GM18505 (cell line): ENCODE results near the gene ALS2.

Source experiments
- ATAC-seq: cut with Tn5 transposase; IDR thresholded peaks from one replicate; pipeline ENCODE4 v1.9.1; 2021; ENCODE audit not compliant: unreplicated experiment
- POLR2A ChIP-seq: IDR thresholded peaks from 4 replicates; pipeline ENCODE4 v1.6.1; 2011; ENCODE audit warnings: borderline replicate concordance; ENCODE audit not compliant: insufficient read depth, insufficient read length; ENCODE audit errors: extremely low read depth

ALS2 gene

GRCh38 chr2:201759567-201759966, 21.2 kb downstream of the ALS2 start:
- TF ChIP-seq POLR2A = no peak
- ATAC-seq = no peak

GRCh38 chr2:201758873-201759272, 21.9 kb downstream of the ALS2 start:
- no peak for TF ChIP-seq POLR2A
- ATAC-seq = no peak

- TF ChIP-seq POLR2A = no peak
- no peak for ATAC-seq
Measured at GRCh38 chr2:201758234-201758633, 22.5 kb downstream of the ALS2 start.

- no peak for TF ChIP-seq POLR2A
- no peak for ATAC-seq
Measured at GRCh38 chr2:201754717-201755415, 25.9 kb downstream of the ALS2 start.

- ATAC-seq = no peak
- TF ChIP-seq POLR2A = no peak
Measured at GRCh38 chr2:201751566-201751965, 29.2 kb downstream of the ALS2 start.

- TF ChIP-seq POLR2A = no peak
- no peak for ATAC-seq
Measured at GRCh38 chr2:201746551-201746950, 34.2 kb downstream of the ALS2 start.

- ATAC-seq = no peak
- TF ChIP-seq POLR2A = no peak
Measured at GRCh38 chr2:201735486-201735885, 45.2 kb downstream of the ALS2 start.

GRCh38 chr2:201734111-201734510, 46.6 kb downstream of the ALS2 start:
- TF ChIP-seq POLR2A = no peak
- no peak for ATAC-seq

- no peak for TF ChIP-seq POLR2A
- no peak for ATAC-seq
Measured at GRCh38 chr2:201733544-201733943, 47.2 kb downstream of the ALS2 start.

GRCh38 chr2:201730651-201731285, 50.0 kb downstream of the ALS2 start:
- no peak for TF ChIP-seq POLR2A

GRCh38 chr2:201715459-201715858, 65.3 kb downstream of the ALS2 start:
- no peak for TF ChIP-seq POLR2A

More at GRCh38 chr2:201730651-201731285, 50.0 kb downstream of the ALS2 start:
- no peak for ATAC-seq

GRCh38 chr2:201712726-201713125, 68.0 kb downstream of the ALS2 start:
- no peak for ATAC-seq
- no peak for TF ChIP-seq POLR2A

More at GRCh38 chr2:201715459-201715858, 65.3 kb downstream of the ALS2 start:
- ATAC-seq = no peak

- ATAC-seq = no peak
- no peak for TF ChIP-seq POLR2A
Measured at GRCh38 chr2:201709747-201710146, 71.0 kb downstream of the ALS2 start.

GRCh38 chr2:201709049-201709448, 71.7 kb downstream of the ALS2 start:
- ATAC-seq = no peak
- no peak for TF ChIP-seq POLR2A
